Endothelial cell of umbilical vein (primary cell): ENCODE data around the gene ZNF438. TPM values are rescaled to one million over a fixed set of nuclear protein-coding genes. Genes with fewer than 3 reads are reported as not detected.

Experiments
- BruUV-seq: library from RNA; stranded (reverse); fragments of 400-500 nt; replicated peaks from 2 replicates; lab custom pipeline; 2021; lab: Mats Ljungman, UMichigan
- CTCF ChIA-PET: fragments of 300-600, 350-600 bp; sonication (Branson Sonifier 250); formaldehyde crosslinking; loops from one replicate; lab custom pipeline; 2021; ENCODE audit warnings: antibody characterized with exemption, inconsistent platforms; lab: Charles Lee
- POLR2A ChIA-PET: fragments of 300-600, 350-600 bp; sonication (Branson Sonifier 250); formaldehyde crosslinking; loops from one replicate; lab custom pipeline; 2021; ENCODE audit warnings: antibody characterized with exemption, inconsistent platforms; lab: Charles Lee
- DNase-seq: peaks from one replicate; pipeline ENCODE4 v3.0.0-alpha.2; 2011; ENCODE audit warnings: low read depth, low spot score
- FAIRE-seq: peaks from 2 replicates; lab custom pipeline; 2011; peaks lifted over from hg19 to GRCh38; lab: Jason Lieb, UNC
- H2AFZ ChIP-seq: 2 replicates; pipeline ENCODE4 v1.6.0; 2012; ENCODE audit warnings: low read depth, low read length, control low read depth, inconsistent platforms
- H3K27ac ChIP-seq: 2 replicates; pipeline ENCODE4 v1.5.1; 2011; ENCODE audit warnings: low read depth, mild to moderate bottlenecking, control low read depth, low read length, moderate library complexity; ENCODE audit not compliant: insufficient read depth
- H3K27me3 ChIP-seq, 2 experiments: 2 replicates each; pipeline versions ENCODE4 v1.6.0 to v1.6.1; 2011; ENCODE audit warnings: low read length in 2 of 2, mixed read lengths in 1 of 2; ENCODE audit not compliant: control insufficient read depth in 2 of 2, insufficient read depth in 2 of 2
- H3K36me3 ChIP-seq, 2 experiments: 2 replicates in 1 of 2; 3 replicates in 1 of 2; pipeline ENCODE4 v1.5.1; 2011; ENCODE audit warnings: low read length in 2 of 2, mild to moderate bottlenecking in 1 of 2, moderate library complexity in 1 of 2; ENCODE audit not compliant: control insufficient read depth in 2 of 2, insufficient read depth in 2 of 2; ENCODE audit errors: extremely low read depth in 1 of 2
- H3K4me1 ChIP-seq: 3 replicates; pipeline ENCODE4 v1.5.1; 2011; ENCODE audit warnings: mild to moderate bottlenecking, low read length; ENCODE audit not compliant: control insufficient read depth, insufficient read depth; ENCODE audit errors: extremely low read depth
- H3K4me2 ChIP-seq: 2 replicates; pipeline ENCODE4 v1.6.1; 2011; ENCODE audit warnings: low read length, control low read depth, mixed read lengths; ENCODE audit not compliant: insufficient read depth
- H3K4me3 ChIP-seq, 3 experiments: fragments of 200-600 bp in 1 of 3; sonication (generic), shearing (Covaris generic) in 1 of 3; replicated peaks in 1 of 3; 2 replicates each; pipeline ENCODE4 v1.5.1; 2011 to 2016; ENCODE audit warnings: control low read depth in 3 of 3, low read length in 3 of 3, mild to moderate bottlenecking in 2 of 3, inconsistent platforms in 1 of 3, low read depth in 1 of 3, moderate library complexity in 1 of 3; ENCODE audit not compliant: insufficient read depth in 1 of 3
- H3K79me2 ChIP-seq: 2 replicates; pipeline ENCODE4 v1.6.0; 2012; ENCODE audit warnings: low read length, inconsistent platforms; ENCODE audit not compliant: control insufficient read depth, insufficient read depth
- H3K9ac ChIP-seq: replicated peaks from 2 replicates; pipeline ENCODE3; 2011; ENCODE audit warnings: low read length, control low read depth; ENCODE audit not compliant: insufficient read depth; ENCODE audit errors: extremely low read depth
- H3K9me1 ChIP-seq: replicated peaks from 3 replicates; pipeline ENCODE4 v1.6.0; 2011; ENCODE audit warnings: mild to moderate bottlenecking, low read length; ENCODE audit not compliant: control insufficient read depth, insufficient read depth; ENCODE audit errors: extremely low read depth
- H3K9me3 ChIP-seq: replicated peaks from 2 replicates; pipeline ENCODE4 v1.5.1; 2012; ENCODE audit warnings: low read length, inconsistent platforms; ENCODE audit not compliant: control insufficient read depth, insufficient read depth
- H4K20me1 ChIP-seq: replicated peaks from 2 replicates; pipeline ENCODE3; 2011; ENCODE audit warnings: mild to moderate bottlenecking, low read length; ENCODE audit not compliant: control insufficient read depth, insufficient read depth; ENCODE audit errors: extremely low read depth
- EZH2 ChIP-seq: IDR thresholded peaks from 2 replicates; pipeline ENCODE4 v1.6.1; 2012; ENCODE audit warnings: borderline replicate concordance, low read depth, mild to moderate bottlenecking, moderate library complexity, low read length, inconsistent platforms; ENCODE audit not compliant: severe bottlenecking
- FOS ChIP-seq: IDR thresholded peaks from 2 replicates; pipeline ENCODE4 v1.6.1; 2011; ENCODE audit warnings: mild to moderate bottlenecking, low read length, moderate library complexity, borderline replicate concordance; ENCODE audit not compliant: insufficient read depth
- GATA2 ChIP-seq: IDR thresholded peaks from 2 replicates; pipeline ENCODE4 v1.7.0; 2011; ENCODE audit warnings: low read depth, mild to moderate bottlenecking, moderate library complexity, mixed read lengths, low read length; ENCODE audit not compliant: insufficient read length, insufficient read depth
- JUN ChIP-seq: IDR thresholded peaks from 2 replicates; pipeline ENCODE4 v1.6.1; 2011; ENCODE audit warnings: borderline replicate concordance, low read depth; ENCODE audit not compliant: insufficient read length, insufficient read depth
- MYC ChIP-seq: IDR thresholded peaks from one replicate; pipeline ENCODE4 v1.6.1; 2011; ENCODE audit warnings: mild to moderate bottlenecking, low read depth, low read length
- POLR2A ChIP-seq: IDR thresholded peaks from 2 replicates; pipeline ENCODE4 v1.6.1; 2012; ENCODE audit warnings: low read depth, mild to moderate bottlenecking, control low read depth, low read length
- POLR2AphosphoS5 ChIP-seq: IDR thresholded peaks from 2 replicates; pipeline ENCODE4 v1.6.1; 2012; ENCODE audit warnings: low read depth, mild to moderate bottlenecking, control low read depth, low read length, moderate library complexity; ENCODE audit not compliant: insufficient read depth
- dilution Hi-C: fragments of 300-500 bp; cut with MboI; formaldehyde crosslinking; loops from one replicate; pipeline ENCODE4 v1.15.0; 2019; ENCODE audit warnings: low sequenced_read_pairs; ENCODE audit not compliant: extremely low pct_ligation_motif_present
- intact Hi-C: fragments of 100-400 bp; cut with micrococcal nuclease; formaldehyde crosslinking; loops from one replicate; pipeline ENCODE4 v1.10.0; 2022
- polyA plus RNA-seq, 4 experiments: library from polyadenylated mRNA; depleted of rRNA in 3 of 4; stranded (reverse) in 3 of 4; unstranded in 1 of 4; fragments of >200 nt; gene quantifications; 2 replicates each; pipeline versions ENCODE4 v1.2.1 to v1.2.3, GENCODE V29; 2011 to 2012; ENCODE audit warnings: missing spikeins in 1 of 4
- total RNA-seq: library from RNA; stranded (reverse); gene quantifications from 2 replicates; pipeline ENCODE4 v1.2.3, GENCODE V29; 2021
- TF ChIP-seq, protein P1 (sequence below), 2 donors: IDR thresholded peaks; 1 replicate in 1 of 2; 2 replicates in 1 of 2; pipeline ENCODE4 v1.5.1; 2011; ENCODE audit warnings: low read length in 2 of 2, mild to moderate bottlenecking in 2 of 2, moderate library complexity in 2 of 2, control low read depth in 1 of 2, inconsistent platforms in 1 of 2, low read depth in 1 of 2; ENCODE audit not compliant: insufficient read depth in 1 of 2; ENCODE audit errors: extremely low read depth in 1 of 2
- TF ChIP-seq, protein P2 (sequence below): IDR thresholded peaks from 2 replicates; pipeline ENCODE4 v1.6.1; 2011; ENCODE audit not compliant: insufficient read depth, insufficient read length

The ZNF438 gene
- total and polyA plus RNA-seq, 2 donors (not counting 3 experiments of a cell fraction or from before 2014, with no cell fraction given) = 7.2 to 15.1 TPM

DNA sequence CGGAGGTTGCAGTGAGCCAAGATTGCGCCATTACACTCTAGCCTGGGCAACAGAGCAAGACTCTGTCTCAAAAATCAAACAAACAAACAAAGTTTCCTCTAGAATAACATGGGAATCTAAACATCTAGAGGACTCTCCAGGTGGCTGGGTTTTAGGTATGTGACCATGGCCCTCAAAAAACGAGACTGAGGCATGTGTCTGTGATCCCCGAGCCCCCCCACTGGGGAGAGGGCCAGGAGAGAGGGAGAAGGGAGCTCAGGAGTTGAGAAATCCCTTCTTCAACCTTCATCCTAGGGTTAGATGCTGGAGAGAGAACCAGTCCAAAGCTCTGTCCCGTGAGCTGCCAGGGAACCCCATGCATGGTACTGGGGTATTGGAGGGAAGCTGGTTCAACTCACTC lies 214.1 kb downstream of the ZNF438 start:
- Histone ChIP-seq H3K79me2 (no peaks in the 10 kb centered on the region), H3K4me1 (peaks cover 75% of the 10 kb centered on the region), H3K27ac (peak overlapping the region; percentile 35), H4K20me1 (no peaks in the 10 kb centered on the region), H3K27me3 (no peaks in the 10 kb centered on the region), H2AFZ (peak overlapping the region; percentile 21), H3K36me3 (no peaks in the 10 kb centered on the region), H3K4me2 (peak overlapping the region; percentile 6), H3K9me1 (no peaks in the 10 kb centered on the region), H3K4me3 (no peak overlapping the region), H3K9ac (no peak overlapping the region), H3K9me3 (no peaks in the 10 kb centered on the region)
- POLR2A ChIA-PET = no interaction called here
- CTCF ChIA-PET = interaction anchor here (1.3 to 1.5 kb wide), 2 partner anchors 9 to 33 kb away, joined by 4 to 5 read pairs; no protein-coding TSS in a partner anchor
- dilution Hi-C loops (no loop called here), intact Hi-C loops (loop anchor here (10.0 kb wide), 1 partner anchor 497 kb away; the partner anchor contains the start of gene ZEB1)
- DNase-seq (no peak), FAIRE-seq (no peak)
- no TSS peak for BruUV-seq
- TF ChIP-seq, protein P1, sequence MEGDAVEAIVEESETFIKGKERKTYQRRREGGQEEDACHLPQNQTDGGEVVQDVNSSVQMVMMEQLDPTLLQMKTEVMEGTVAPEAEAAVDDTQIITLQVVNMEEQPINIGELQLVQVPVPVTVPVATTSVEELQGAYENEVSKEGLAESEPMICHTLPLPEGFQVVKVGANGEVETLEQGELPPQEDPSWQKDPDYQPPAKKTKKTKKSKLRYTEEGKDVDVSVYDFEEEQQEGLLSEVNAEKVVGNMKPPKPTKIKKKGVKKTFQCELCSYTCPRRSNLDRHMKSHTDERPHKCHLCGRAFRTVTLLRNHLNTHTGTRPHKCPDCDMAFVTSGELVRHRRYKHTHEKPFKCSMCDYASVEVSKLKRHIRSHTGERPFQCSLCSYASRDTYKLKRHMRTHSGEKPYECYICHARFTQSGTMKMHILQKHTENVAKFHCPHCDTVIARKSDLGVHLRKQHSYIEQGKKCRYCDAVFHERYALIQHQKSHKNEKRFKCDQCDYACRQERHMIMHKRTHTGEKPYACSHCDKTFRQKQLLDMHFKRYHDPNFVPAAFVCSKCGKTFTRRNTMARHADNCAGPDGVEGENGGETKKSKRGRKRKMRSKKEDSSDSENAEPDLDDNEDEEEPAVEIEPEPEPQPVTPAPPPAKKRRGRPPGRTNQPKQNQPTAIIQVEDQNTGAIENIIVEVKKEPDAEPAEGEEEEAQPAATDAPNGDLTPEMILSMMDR (IDR thresholded peaks at IDR 0.05; ENCODE audit: extremely low read depth in 1 of 2, insufficient read depth in 1 of 2, low read depth in 1 of 2, low read length in 2 of 2) = no peak
- no peak for TF ChIP-seq GATA2
- TF ChIP-seq POLR2A = no peak
- no peak for TF ChIP-seq MYC
- TF ChIP-seq JUN = no peak
- TF ChIP-seq, protein P2, sequence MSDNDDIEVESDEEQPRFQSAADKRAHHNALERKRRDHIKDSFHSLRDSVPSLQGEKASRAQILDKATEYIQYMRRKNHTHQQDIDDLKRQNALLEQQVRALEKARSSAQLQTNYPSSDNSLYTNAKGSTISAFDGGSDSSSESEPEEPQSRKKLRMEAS = no peak
- no peak for TF ChIP-seq EZH2
- no peak for TF ChIP-seq FOS
- TF ChIP-seq POLR2AphosphoS5 = no peak
